Suprapubic skin (tissue), 3 donors: Measurements from ENCODE around the gene CDCA5.

Experiments
- POLR2AphosphoS5 ChIP-seq, 3 donors: sonication (generic); formaldehyde crosslinking; IDR thresholded peaks; one replicate each; pipeline ENCODE4 v1.6.1; 2017; ENCODE audit warnings: antibody characterized with exemption in 3 of 3
- TF ChIP-seq, protein P1 (sequence below), 2 donors: fragments of 200-600 bp in 1 of 2; fragments of 450-650 bp in 1 of 2; sonication (generic) in 1 of 2; IDR thresholded peaks; one replicate each; pipeline ENCODE4 v1.5.1; 2016 to 2019; ENCODE audit warnings: antibody characterized with exemption in 2 of 2, mild to moderate bottlenecking in 1 of 2, moderate library complexity in 1 of 2

GRCh38 chr11:65067446-65067845 lies 16.4 kb downstream of the CDCA5 start:
- TF ChIP-seq, protein P1, sequence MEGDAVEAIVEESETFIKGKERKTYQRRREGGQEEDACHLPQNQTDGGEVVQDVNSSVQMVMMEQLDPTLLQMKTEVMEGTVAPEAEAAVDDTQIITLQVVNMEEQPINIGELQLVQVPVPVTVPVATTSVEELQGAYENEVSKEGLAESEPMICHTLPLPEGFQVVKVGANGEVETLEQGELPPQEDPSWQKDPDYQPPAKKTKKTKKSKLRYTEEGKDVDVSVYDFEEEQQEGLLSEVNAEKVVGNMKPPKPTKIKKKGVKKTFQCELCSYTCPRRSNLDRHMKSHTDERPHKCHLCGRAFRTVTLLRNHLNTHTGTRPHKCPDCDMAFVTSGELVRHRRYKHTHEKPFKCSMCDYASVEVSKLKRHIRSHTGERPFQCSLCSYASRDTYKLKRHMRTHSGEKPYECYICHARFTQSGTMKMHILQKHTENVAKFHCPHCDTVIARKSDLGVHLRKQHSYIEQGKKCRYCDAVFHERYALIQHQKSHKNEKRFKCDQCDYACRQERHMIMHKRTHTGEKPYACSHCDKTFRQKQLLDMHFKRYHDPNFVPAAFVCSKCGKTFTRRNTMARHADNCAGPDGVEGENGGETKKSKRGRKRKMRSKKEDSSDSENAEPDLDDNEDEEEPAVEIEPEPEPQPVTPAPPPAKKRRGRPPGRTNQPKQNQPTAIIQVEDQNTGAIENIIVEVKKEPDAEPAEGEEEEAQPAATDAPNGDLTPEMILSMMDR (IDR thresholded peaks at IDR 0.05), result no peak
- TF ChIP-seq POLR2AphosphoS5 (IDR thresholded peaks at IDR 0.05), result no peak
